Activated gamma-delta T cell (primary cell): ENCODE results near the gene CCDC154.
"Not testable (repeated sequence)": the region's sequence is repeated elsewhere in the genome, so short reads cannot be mapped to it uniquely, and the experiment has no call there.

Experiments
- DNase-seq: peaks from one replicate; lab custom pipeline; 2025; lab: John Stamatoyannopoulos, UW

CCDC154 gene

DNA sequence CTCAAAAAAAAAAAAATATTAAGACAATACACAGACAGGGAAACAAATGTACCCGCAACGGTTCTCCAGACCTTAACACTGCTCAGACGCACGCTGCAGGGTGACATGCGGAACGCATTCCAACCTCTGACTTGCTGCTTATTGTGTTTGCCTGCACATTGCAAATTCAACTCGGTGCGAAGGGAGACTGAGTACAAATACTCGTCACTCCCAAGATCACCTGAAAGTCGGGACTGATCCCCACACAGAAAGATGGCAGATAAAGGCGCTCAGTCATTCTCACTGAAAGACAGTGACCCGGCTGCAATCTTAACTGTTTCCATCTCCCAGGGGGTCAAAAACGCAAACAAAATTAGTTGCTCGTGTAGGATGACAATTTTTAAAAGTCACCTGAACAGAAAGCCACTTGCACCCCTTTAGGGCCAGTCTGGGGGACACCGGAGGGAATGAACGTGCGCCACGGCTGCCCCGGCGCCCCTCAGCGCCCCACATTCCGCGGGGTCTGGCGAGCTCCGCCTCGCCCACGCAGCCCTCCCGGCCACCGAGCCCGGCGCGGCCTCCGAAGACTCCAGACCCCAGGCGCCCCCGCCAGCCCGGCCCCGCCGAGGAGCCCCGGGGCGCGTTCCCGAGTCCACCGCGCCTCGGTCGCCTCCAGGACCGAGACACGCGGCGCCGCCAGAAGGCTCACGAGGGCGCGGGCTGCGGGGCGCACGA lies 29.9 kb upstream of the CCDC154 start:
- no peak for DNase-seq

GRCh38 chr16:1472974-1473373 lies 28.6 kb upstream of the CCDC154 start:
- no peak for DNase-seq

- DNase-seq = no peak
These were observed 27.3 kb upstream of the CCDC154 start for GRCh38 chr16:1471569-1472194.

GRCh38 chr16:1470481-1471251 lies 26.3 kb upstream of the CCDC154 start:
- DNase-seq = no peak

DNA sequence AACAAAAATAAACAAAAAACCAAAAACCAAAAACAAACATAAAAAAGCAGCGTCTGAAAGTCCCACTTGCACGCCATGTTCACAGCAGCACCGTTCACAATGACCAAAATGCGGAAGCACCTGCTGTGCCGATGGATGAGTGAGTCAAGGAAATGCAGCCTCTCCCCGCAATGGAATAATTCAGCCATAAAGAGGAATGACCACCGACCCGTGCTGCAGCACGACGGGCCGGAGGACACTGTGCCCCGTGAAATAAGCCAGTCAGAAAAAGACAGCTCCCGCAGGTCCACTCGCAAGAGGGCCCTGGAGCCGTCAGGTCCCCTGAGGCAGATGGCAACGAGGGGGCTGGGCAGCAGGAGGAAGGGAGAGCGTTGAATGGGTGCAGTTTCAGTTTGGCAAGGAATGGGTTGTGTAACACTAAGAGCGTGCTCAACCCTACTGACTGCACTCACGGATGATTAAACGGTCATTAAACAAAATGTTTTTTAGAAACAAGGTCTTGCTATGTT lies 25.4 kb upstream of the CCDC154 start:
- DNase-seq = no peak

DNA sequence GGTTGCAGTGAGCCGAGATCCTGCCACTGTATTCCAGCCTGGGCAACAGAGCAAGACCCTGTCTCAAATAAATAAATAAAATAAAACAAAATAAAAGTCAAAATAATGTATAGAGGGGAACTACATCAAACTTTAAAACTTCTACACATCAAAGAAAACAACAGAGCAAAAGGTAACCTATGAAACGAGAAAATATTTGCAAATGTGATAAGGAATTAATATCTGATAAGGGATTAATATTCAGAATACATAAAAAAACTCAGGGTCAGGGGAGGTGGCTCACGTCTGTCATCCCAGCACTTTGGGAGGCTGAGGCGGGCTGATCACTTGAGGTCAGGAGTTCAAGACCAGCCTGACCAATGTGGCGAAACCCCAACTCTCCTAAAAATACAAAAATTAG lies 24.8 kb upstream of the CCDC154 start:
- not testable (repeated sequence) for DNase-seq

- no peak for DNase-seq
These were observed 24.1 kb upstream of the CCDC154 start for GRCh38 chr16:1468426-1468810.

- DNase-seq = no peak
These were observed 22.7 kb upstream of the CCDC154 start for GRCh38 chr16:1466968-1467521.

DNA sequence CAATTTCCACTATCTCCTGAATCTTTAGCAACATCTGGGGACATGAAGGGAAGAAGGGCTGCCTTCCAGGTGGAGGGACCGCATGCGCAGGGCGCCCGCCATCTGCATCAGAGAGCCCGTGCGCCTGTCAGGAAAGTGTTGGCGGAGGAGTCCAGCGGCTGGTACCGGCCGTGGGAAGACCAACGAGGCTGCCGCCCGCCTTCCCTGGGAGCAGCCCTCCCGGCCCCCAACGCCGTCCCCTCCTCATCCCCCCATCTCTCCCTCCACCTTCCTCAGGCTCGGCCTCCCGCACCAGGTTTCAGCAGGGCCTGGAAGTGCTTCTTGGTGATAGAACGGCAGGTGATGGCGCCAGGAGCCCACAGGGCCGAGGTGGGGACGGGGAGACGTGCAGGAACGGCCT lies 21.7 kb upstream of the CCDC154 start:
- no peak for DNase-seq

- no peak for DNase-seq
These were observed 21.2 kb upstream of the CCDC154 start for GRCh38 chr16:1465567-1465915.

DNA sequence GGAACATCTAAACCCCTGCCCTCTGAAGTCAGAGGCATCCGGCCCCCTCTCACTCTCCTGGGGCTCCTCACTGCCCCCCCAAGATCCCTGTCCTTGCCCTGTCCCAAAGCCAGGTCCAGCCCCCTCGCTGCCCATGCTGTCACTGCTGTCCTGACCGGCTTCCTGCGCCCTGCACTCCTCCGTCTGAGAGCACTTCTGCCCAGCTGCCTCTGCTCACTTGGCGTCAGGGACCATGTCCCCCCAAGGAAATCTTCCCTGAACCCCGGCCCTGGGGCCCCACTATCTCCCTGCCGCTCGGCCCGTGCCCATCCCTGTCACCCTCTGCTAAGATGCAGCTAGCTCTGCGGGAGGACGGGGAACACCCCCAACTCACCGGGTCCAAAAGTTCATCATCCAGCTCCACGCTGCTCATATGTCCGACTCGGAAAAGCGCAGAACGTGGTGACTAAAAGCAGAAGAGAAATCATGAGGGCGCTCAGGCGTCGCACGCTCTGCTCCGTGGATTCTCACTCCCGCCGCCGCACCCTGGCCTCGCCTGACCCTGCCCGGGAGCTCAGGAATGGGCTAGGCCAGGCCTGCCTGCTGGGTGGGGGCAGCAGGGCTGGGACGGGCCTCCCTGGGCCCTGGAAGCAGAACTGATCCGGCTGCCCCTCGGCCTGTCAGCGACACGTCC lies 20.7 kb upstream of the CCDC154 start:
- DNase-seq = no peak

GRCh38 chr16:1464196-1464893 lies 20.0 kb upstream of the CCDC154 start:
- no peak for DNase-seq

- DNase-seq = no peak
These were observed 16.8 kb upstream of the CCDC154 start for GRCh38 chr16:1461146-1461545.

GRCh38 chr16:1460602-1461138 lies 16.3 kb upstream of the CCDC154 start:
- no peak for DNase-seq

DNA sequence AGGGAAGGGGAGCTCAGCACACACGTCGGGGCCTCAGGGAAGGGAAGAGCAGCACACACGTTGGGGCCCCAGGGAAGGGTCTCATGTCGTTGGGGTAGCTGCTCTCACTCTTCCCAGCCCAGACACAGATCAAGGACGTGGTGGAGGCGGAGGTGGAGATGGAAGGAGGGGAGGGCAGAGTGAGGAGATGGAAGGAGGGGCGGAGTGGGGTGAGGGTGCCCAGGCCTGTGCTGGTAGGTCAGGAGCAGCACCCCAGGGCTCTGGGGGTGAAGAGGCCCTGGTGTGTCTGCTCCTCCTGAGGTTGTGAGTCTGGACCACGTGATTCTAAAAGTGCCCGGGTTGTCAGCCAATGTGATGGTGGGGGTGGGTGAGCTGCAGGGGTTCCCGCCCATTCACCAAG lies 15.6 kb upstream of the CCDC154 start:
- DNase-seq = no peak

- no peak for DNase-seq
These were observed 14.6 kb upstream of the CCDC154 start for GRCh38 chr16:1458977-1459341.

- DNase-seq = no peak
These were observed 14.1 kb upstream of the CCDC154 start for GRCh38 chr16:1458336-1458976.

GRCh38 chr16:1457489-1458245 lies 13.3 kb upstream of the CCDC154 start:
- DNase-seq = no peak

DNA sequence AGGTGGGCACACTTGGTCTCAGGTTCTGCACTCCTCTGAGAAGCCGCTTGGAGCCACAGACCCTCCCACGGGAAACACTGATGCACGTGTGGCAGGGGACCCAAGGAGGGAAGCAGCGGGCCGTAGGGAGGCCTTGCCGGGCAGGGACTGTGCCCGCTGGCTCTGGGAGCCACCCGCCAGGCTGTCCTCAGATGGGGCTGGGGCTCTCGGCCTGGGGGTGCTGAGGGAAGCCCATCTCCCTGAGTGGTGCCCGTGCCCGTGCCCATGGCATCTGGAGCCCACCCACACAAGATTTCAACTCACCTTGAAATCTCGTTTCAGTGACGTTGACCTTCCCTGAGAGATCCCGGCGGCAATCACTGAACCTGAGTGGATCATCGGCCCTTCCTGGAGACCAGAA lies 12.6 kb upstream of the CCDC154 start:
- no peak for DNase-seq
